HG02678 (cell line): ENCODE measurements around the gene ERICH3.

Source experiments
- ATAC-seq: cut with Tn5 transposase; IDR thresholded peaks from one replicate; pipeline ENCODE4 v1.9.1; 2021; ENCODE audit warnings: mild to moderate bottlenecking, moderate library complexity; ENCODE audit not compliant: unreplicated experiment

The ERICH3 gene

GRCh38 chr1:74673351-74674111 is at the start of gene ERICH3:
Gene ERICH3, minus strand, starts transcription at chr1:74673792. Its CDS starts 273 bp downstream, at chr1:74673519.
- peak; percentile 53 for ATAC-seq

- no peak for ATAC-seq
Observed at GRCh38 chr1:74717626-74718025, 44.0 kb upstream of the ERICH3 start.

- ATAC-seq = no peak
Observed at GRCh38 chr1:74716822-74717221, 43.2 kb upstream of the ERICH3 start.

- ATAC-seq = no peak
Observed at GRCh38 chr1:74715806-74716205, 42.2 kb upstream of the ERICH3 start.

GRCh38 chr1:74715236-74715502 is 41.6 kb upstream of the ERICH3 start:
- no peak for ATAC-seq

DNA sequence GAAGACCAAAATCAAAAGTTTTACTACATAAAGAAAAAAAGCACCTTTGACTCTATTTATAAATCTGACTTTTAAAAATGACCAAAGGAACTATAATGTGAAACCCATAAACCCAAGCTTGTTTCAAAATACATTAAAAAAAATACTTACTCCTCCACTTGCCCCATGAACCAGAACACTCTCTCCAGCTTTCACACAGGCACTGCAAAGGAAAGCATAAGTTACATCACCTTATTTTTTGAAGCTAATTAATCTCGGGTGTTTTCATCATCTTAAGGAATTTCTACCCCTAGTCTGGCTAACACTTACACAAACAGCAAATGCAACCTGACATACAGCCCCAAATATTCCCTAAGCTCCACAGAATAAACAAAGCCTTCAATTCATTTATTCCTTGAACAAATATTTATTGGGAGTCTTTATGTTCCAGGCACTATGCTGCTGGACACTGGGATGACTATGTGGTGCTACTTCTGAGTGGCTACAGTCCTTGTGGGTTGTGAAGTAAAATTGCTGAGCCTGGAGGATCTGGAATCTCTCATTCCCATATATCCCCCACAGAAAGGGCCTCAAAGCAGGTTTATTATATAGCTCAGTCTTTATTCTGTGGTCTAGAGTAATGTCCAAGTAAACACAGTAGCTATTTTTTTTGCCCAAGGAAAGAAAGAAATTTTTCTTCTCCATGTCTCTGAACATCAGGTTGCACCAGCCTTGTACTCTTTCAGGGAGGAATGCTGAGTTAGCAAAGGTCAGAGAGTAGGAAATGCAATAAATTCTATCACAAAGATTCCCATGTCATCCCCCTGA is 41.0 kb upstream of the ERICH3 start:
- peak; percentile 74 for ATAC-seq

- ATAC-seq = peak; percentile 22
Observed at GRCh38 chr1:74713849-74714248, 40.3 kb upstream of the ERICH3 start.

GRCh38 chr1:74712881-74713280 is 39.3 kb upstream of the ERICH3 start:
- ATAC-seq = no peak

- ATAC-seq = peak; percentile 53
Observed at GRCh38 chr1:74703386-74704182, 30.0 kb upstream of the ERICH3 start.

DNA sequence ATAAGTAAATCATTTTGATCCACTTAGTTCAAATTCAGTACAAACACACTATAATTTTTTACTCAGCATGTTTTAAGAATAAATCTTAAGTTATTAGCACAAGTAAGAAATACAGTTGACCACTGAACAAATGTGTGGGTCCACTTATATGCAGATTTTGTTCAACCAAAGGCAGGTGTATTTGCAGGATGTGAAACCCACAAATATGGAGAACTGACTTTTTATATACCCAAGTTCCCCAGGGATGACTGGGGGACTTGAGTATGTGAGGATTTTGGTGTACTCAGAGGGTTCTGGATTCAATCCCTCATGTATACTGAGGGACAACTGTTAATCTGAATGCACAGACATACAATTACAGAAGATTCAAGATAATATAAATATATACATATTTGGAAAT is 25.7 kb upstream of the ERICH3 start:
- peak; percentile 44 for ATAC-seq

GRCh38 chr1:74697832-74698231 is 24.2 kb upstream of the ERICH3 start:
- ATAC-seq = no peak

GRCh38 chr1:74693473-74693872 is 19.9 kb upstream of the ERICH3 start:
- no peak for ATAC-seq

GRCh38 chr1:74690909-74691308 is 17.3 kb upstream of the ERICH3 start:
- no peak for ATAC-seq

- no peak for ATAC-seq
Observed at GRCh38 chr1:74690364-74690696, 16.7 kb upstream of the ERICH3 start.

- ATAC-seq = peak; percentile 65
Observed at GRCh38 chr1:74689621-74690363, 16.2 kb upstream of the ERICH3 start.

GRCh38 chr1:74686928-74687327 is 13.3 kb upstream of the ERICH3 start:
- no peak for ATAC-seq

- ATAC-seq = no peak
Observed at GRCh38 chr1:74684301-74684700, 10.7 kb upstream of the ERICH3 start.

GRCh38 chr1:74683656-74684055 is 10.1 kb upstream of the ERICH3 start:
- no peak for ATAC-seq

DNA sequence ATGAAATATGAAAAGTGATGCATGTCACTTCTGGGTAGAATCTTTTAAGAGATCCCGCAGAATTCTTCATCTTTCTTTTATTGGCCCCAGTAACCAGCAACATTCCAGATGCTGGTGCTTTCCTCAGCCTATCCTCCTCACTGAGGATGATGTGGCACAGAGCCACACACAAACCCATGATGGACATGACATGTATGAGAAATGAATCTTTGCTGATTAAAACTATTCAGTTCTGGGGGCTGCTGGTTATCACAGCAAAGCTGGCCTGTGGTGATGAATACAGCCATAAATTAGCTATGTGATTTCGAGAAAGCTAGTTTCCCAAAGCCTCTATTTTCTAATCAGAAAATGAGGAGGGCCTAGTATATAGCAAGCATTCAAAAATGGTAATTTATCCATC is 8.3 kb upstream of the ERICH3 start:
- no peak for ATAC-seq

DNA sequence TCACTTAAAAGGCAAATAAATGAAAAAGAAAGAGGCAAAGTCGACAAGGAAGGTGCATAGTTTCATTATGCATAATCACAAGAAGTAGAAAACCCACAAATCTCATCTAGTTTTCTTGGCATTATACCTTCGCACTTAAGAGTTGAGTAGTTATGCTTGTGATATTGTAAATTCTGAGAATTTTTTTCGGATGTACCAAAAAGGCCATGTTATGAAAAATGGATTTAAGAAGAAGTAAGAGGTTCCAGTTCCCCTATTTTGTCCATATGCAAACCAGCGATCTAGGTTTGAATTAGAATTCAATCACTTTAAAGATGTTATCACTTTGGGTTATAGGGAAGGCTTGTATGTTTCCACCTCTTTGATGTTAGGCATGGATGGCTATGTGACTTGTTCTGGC is 7.9 kb upstream of the ERICH3 start:
- peak; percentile 80 for ATAC-seq

GRCh38 chr1:74681001-74681400 is 7.4 kb upstream of the ERICH3 start:
- ATAC-seq = peak; percentile 35
